GM23338 (cell line): ENCODE data around the gene LIN7C. TPM values are rescaled to one million over a fixed set of nuclear protein-coding genes. Genes with fewer than 3 reads are reported as not detected.

Experiments used
- ATAC-seq: fragments of 200-7000 bp; cut with Tn5 transposase; 3 replicates; pipeline ENCODE4 v1.9.1; 2020
- DNase-seq: peaks from one replicate; pipeline ENCODE4 v3.0.0-alpha.2; 2015; ENCODE audit warnings: low spot score
- H2AFZ ChIP-seq: fragments of 200-600 bp; sonication (generic); 2 replicates; pipeline ENCODE4 v1.8.0; 2016; ENCODE audit warnings: antibody characterized with exemption, mild to moderate bottlenecking, moderate library complexity
- H3F3A ChIP-seq: fragments of 200-600 bp; sonication (generic); replicated peaks from 2 replicates; pipeline ENCODE4 v1.8.0; 2017; ENCODE audit warnings: antibody characterized with exemption, mixed run types, low read depth
- H3K27ac ChIP-seq: fragments of 200-600 bp; sonication (generic); 2 replicates; pipeline ENCODE4 v1.6.1; 2016; ENCODE audit warnings: low read depth
- H3K27me3 ChIP-seq: fragments of 200-600 bp; sonication (generic); 2 replicates; pipeline ENCODE4 v1.8.0; 2016; ENCODE audit warnings: mild to moderate bottlenecking, mixed run types, moderate library complexity; ENCODE audit not compliant: insufficient read depth
- H3K36me3 ChIP-seq: fragments of 200-600 bp; sonication (generic); 2 replicates; pipeline ENCODE4 v1.8.0; 2016; ENCODE audit warnings: mild to moderate bottlenecking; ENCODE audit not compliant: insufficient read depth
- H3K4me1 ChIP-seq: fragments of 200-600 bp; sonication (generic); 2 replicates; pipeline ENCODE4 v1.8.0; 2016; ENCODE audit warnings: mild to moderate bottlenecking, moderate library complexity; ENCODE audit not compliant: insufficient read depth
- H3K4me2 ChIP-seq: fragments of 200-600 bp; sonication (generic); 2 replicates; pipeline ENCODE4 v1.7.1; 2017; ENCODE audit warnings: mixed run types
- H3K4me3 ChIP-seq: fragments of 200-600 bp; sonication (generic); 2 replicates; pipeline ENCODE4 v1.6.1; 2016; ENCODE audit warnings: mixed run types
- H3K79me2 ChIP-seq: fragments of 200-600 bp; sonication (generic); replicated peaks from 2 replicates; pipeline ENCODE4 v1.8.0; 2017; ENCODE audit warnings: mild to moderate bottlenecking; ENCODE audit not compliant: insufficient read depth
- H3K9me2 ChIP-seq: fragments of 200-600 bp; sonication (generic); 2 replicates; pipeline ENCODE4 v1.8.0; 2017; ENCODE audit not compliant: insufficient read depth
- H4K20me1 ChIP-seq: fragments of 200-600 bp; sonication (generic); replicated peaks from 2 replicates; pipeline ENCODE4 v1.8.0; 2017; ENCODE audit warnings: mild to moderate bottlenecking; ENCODE audit not compliant: insufficient read depth
- H3K27ac Mint-ChIP-seq: 2 replicates; pipeline ENCODE4 v1.8.0; 2020; ENCODE audit warnings: inconsistent platforms, mild to moderate bottlenecking, moderate library complexity, mixed read lengths
- H3K27me3 Mint-ChIP-seq: 3 replicates; pipeline ENCODE4 v1.8.0; 2022; ENCODE audit warnings: low read depth, mild to moderate bottlenecking, moderate library complexity, mixed read lengths, inconsistent platforms; ENCODE audit not compliant: insufficient read depth, poor library complexity
- H3K36me3 Mint-ChIP-seq: 3 replicates; pipeline ENCODE4 v1.8.0; 2021; ENCODE audit warnings: low read depth, mild to moderate bottlenecking, inconsistent platforms, moderate library complexity, mixed read lengths
- H3K4me1 Mint-ChIP-seq: 3 replicates; pipeline ENCODE4 v1.8.0; 2020; ENCODE audit warnings: mild to moderate bottlenecking, inconsistent platforms, mixed read lengths
- H3K4me3 Mint-ChIP-seq: 3 replicates; pipeline ENCODE4 v1.8.0; 2021; ENCODE audit warnings: moderate library complexity, mild to moderate bottlenecking, inconsistent platforms, mixed read lengths
- H3K9me3 Mint-ChIP-seq: 3 replicates; pipeline ENCODE4 v1.8.0; 2020; ENCODE audit warnings: moderate library complexity, mild to moderate bottlenecking, inconsistent platforms, mixed read lengths
- CREB1 ChIP-seq: fragments of 250-450 bp; sonication (Bioruptor Pico); IDR thresholded peaks from 2 replicates; pipeline ENCODE4 v1.5.0; 2020; ENCODE audit warnings: low read depth, mild to moderate bottlenecking, moderate library complexity
- EZH2 ChIP-seq: fragments of 200-600 bp; sonication (generic); IDR thresholded peaks from one replicate; pipeline ENCODE4 v1.8.0; 2017; ENCODE audit warnings: antibody characterized with exemption, mild to moderate bottlenecking, low read depth; ENCODE audit not compliant: unreplicated experiment
- EZH2phosphoT487 ChIP-seq: fragments of 200-600 bp; sonication (generic); IDR thresholded peaks from one replicate; pipeline ENCODE4 v1.8.1; 2018; ENCODE audit warnings: antibody characterized with exemption; ENCODE audit not compliant: unreplicated experiment
- JUNB ChIP-seq: IDR thresholded peaks from one replicate; pipeline ENCODE4 v1.6.1; 2016; ENCODE audit warnings: antibody characterized with exemption; ENCODE audit not compliant: unreplicated experiment
- NANOG ChIP-seq: IDR thresholded peaks from 2 replicates; pipeline ENCODE4 v1.6.1; 2016; ENCODE audit warnings: antibody characterized with exemption, borderline replicate concordance
- POLR2AphosphoS5 ChIP-seq: IDR thresholded peaks from 2 replicates; pipeline ENCODE4 v1.6.1; 2016; ENCODE audit warnings: antibody characterized with exemption, low read depth
- REST ChIP-seq: IDR thresholded peaks from one replicate; pipeline ENCODE4 v1.6.1; 2018; ENCODE audit warnings: antibody characterized with exemption; ENCODE audit not compliant: unreplicated experiment
- STAT1 ChIP-seq: IDR thresholded peaks from one replicate; pipeline ENCODE4 v1.6.1; 2016; ENCODE audit warnings: antibody characterized with exemption; ENCODE audit not compliant: unreplicated experiment
- ZNF114 ChIP-seq: fragments of 250-450 bp; sonication (Bioruptor Pico); IDR thresholded peaks from 2 replicates; pipeline ENCODE4 v1.5.0; 2020; ENCODE audit warnings: mild to moderate bottlenecking, moderate library complexity
- ZNF331 ChIP-seq: fragments of 250-450 bp; sonication (Bioruptor Pico); IDR thresholded peaks from 2 replicates; pipeline ENCODE4 v1.5.0; 2020; ENCODE audit warnings: low read depth, mild to moderate bottlenecking, moderate library complexity
- polyA plus RNA-seq: library from polyadenylated mRNA; unstranded; fragments of >200 nt; fragmentation: Nextera tagmentation; extraction: Ambion mirVana; gene quantifications from 2 replicates; pipeline ENCODE4 v1.2.1, GENCODE V29; 2016
- total RNA-seq: library from RNA; depleted of rRNA; stranded (reverse); fragments of >200 nt; shearing (Covaris generic); gene quantifications from 2 replicates; pipeline ENCODE4 v1.2.3, GENCODE V29; 2014
- TF ChIP-seq, protein P1 (sequence below): fragments of 250-450 bp; sonication (Bioruptor Pico); IDR thresholded peaks from 2 replicates; pipeline ENCODE4 v1.5.0; 2020; ENCODE audit warnings: mild to moderate bottlenecking, moderate library complexity
- TF ChIP-seq, protein P2 (sequence below), 2 experiments: fragments of 200-600 bp in 1 of 2; sonication (generic) in 1 of 2; conservative IDR thresholded peaks; 2 replicates each; pipeline versions ENCODE4 v1.5.1 to v1.6.1; 2016 to 2017; ENCODE audit warnings: antibody characterized with exemption in 2 of 2, low read depth in 2 of 2, mild to moderate bottlenecking in 2 of 2, moderate library complexity in 1 of 2
- TF ChIP-seq, protein P3 (sequence below): IDR thresholded peaks from 2 replicates; pipeline ENCODE4 v1.6.1; 2016; ENCODE audit warnings: antibody characterized with exemption

LIN7C gene
- total and polyA plus RNA-seq, 2 experiments from 2014 or later, result 22.5 to 61.0 TPM

DNA sequence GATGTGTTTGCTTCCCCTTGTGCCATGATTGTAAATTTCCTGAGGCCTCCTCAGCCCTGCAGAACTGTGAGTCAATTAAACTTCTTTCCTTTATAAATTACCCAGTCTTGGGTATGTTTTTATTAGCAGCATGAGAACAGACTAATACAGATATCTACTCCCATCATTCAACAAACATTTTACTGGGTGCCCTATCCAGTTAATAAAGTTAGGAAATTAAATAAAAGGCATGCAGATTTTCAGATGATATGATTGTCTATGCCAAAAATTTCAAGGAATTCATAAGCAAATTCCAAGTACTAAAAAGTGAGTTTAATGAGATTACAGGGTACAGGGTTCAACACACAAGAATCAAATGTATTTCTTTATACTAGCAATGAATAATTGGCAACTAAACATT, 33.5 kb upstream of the LIN7C start:
- H3K27ac Mint-ChIP-seq, result no peak overlapping the region
- Histone ChIP-seq H3K36me3 (no peaks in the 10 kb centered on the region), H3K4me3 (no peak overlapping the region), H2AFZ (no peak overlapping the region), H3K9me2 (no peaks in the 10 kb centered on the region), H3K4me2 (no peak overlapping the region), H3F3A (no peaks in the 10 kb centered on the region), H3K27ac (no peak overlapping the region), H4K20me1 (no peaks in the 10 kb centered on the region), H3K4me1 (no peaks in the 10 kb centered on the region), H3K27me3 (no peaks in the 10 kb centered on the region; the same call in 1 of the 2 replicates), H3K79me2 (no peaks in the 10 kb centered on the region)
- peaks cover 2% of the 10 kb centered on the region; the same call in 1 of the 3 replicates for H3K4me1 Mint-ChIP-seq
- H3K27me3 Mint-ChIP-seq, result peaks cover 2% of the 10 kb centered on the region
- TF ChIP-seq EZH2phosphoT487 (no peak), ZNF114 (CRISPR knock-in tag) (no peak), CREB1 (CRISPR knock-in tag) (no peak), NANOG (no peak), POLR2AphosphoS5 (no peak), ZNF331 (CRISPR knock-in tag) (no peak), REST (no peak), STAT1 (no peak), JUNB (no peak), EZH2 (no peak)
- TF ChIP-seq, protein P1, sequence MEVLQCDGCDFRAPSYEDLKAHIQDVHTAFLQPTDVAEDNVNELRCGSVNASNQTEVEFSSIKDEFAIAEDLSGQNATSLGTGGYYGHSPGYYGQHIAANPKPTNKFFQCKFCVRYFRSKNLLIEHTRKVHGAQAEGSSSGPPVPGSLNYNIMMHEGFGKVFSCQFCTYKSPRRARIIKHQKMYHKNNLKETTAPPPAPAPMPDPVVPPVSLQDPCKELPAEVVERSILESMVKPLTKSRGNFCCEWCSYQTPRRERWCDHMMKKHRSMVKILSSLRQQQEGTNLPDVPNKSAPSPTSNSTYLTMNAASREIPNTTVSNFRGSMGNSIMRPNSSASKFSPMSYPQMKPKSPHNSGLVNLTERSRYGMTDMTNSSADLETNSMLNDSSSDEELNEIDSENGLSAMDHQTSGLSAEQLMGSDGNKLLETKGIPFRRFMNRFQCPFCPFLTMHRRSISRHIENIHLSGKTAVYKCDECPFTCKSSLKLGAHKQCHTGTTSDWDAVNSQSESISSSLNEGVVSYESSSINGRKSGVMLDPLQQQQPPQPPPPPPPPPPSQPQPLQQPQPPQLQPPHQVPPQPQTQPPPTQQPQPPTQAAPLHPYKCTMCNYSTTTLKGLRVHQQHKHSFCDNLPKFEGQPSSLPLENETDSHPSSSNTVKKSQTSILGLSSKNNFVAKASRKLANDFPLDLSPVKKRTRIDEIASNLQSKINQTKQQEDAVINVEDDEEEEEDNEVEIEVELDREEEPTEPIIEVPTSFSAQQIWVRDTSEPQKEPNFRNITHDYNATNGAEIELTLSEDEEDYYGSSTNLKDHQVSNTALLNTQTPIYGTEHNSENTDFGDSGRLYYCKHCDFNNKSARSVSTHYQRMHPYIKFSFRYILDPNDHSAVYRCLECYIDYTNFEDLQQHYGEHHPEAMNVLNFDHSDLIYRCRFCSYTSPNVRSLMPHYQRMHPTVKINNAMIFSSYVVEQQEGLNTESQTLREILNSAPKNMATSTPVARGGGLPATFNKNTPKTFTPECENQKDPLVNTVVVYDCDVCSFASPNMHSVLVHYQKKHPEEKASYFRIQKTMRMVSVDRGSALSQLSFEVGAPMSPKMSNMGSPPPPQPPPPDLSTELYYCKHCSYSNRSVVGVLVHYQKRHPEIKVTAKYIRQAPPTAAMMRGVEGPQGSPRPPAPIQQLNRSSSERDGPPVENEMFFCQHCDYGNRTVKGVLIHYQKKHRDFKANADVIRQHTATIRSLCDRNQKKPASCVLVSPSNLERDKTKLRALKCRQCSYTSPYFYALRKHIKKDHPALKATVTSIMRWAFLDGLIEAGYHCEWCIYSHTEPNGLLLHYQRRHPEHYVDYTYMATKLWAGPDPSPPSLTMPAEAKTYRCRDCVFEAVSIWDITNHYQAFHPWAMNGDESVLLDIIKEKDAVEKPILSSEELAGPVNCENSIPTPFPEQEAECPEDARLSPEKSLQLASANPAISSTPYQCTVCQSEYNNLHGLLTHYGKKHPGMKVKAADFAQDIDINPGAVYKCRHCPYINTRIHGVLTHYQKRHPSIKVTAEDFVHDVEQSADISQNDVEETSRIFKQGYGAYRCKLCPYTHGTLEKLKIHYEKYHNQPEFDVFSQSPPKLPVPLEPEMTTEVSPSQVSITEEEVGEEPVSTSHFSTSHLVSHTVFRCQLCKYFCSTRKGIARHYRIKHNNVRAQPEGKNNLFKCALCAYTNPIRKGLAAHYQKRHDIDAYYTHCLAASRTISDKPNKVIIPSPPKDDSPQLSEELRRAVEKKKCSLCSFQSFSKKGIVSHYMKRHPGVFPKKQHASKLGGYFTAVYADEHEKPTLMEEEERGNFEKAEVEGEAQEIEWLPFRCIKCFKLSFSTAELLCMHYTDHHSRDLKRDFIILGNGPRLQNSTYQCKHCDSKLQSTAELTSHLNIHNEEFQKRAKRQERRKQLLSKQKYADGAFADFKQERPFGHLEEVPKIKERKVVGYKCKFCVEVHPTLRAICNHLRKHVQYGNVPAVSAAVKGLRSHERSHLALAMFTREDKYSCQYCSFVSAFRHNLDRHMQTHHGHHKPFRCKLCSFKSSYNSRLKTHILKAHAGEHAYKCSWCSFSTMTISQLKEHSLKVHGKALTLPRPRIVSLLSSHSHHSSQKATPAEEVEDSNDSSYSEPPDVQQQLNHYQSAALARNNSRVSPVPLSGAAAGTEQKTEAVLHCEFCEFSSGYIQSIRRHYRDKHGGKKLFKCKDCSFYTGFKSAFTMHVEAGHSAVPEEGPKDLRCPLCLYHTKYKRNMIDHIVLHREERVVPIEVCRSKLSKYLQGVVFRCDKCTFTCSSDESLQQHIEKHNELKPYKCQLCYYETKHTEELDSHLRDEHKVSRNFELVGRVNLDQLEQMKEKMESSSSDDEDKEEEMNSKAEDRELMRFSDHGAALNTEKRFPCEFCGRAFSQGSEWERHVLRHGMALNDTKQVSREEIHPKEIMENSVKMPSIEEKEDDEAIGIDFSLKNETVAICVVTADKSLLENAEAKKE (CRISPR knock-in tag), result no peak
- TF ChIP-seq, protein P2, sequence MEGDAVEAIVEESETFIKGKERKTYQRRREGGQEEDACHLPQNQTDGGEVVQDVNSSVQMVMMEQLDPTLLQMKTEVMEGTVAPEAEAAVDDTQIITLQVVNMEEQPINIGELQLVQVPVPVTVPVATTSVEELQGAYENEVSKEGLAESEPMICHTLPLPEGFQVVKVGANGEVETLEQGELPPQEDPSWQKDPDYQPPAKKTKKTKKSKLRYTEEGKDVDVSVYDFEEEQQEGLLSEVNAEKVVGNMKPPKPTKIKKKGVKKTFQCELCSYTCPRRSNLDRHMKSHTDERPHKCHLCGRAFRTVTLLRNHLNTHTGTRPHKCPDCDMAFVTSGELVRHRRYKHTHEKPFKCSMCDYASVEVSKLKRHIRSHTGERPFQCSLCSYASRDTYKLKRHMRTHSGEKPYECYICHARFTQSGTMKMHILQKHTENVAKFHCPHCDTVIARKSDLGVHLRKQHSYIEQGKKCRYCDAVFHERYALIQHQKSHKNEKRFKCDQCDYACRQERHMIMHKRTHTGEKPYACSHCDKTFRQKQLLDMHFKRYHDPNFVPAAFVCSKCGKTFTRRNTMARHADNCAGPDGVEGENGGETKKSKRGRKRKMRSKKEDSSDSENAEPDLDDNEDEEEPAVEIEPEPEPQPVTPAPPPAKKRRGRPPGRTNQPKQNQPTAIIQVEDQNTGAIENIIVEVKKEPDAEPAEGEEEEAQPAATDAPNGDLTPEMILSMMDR (conservative IDR thresholded peaks at IDR 0.05; ENCODE audit: low read depth in 2 of 2), result no peak
- TF ChIP-seq, protein P3, sequence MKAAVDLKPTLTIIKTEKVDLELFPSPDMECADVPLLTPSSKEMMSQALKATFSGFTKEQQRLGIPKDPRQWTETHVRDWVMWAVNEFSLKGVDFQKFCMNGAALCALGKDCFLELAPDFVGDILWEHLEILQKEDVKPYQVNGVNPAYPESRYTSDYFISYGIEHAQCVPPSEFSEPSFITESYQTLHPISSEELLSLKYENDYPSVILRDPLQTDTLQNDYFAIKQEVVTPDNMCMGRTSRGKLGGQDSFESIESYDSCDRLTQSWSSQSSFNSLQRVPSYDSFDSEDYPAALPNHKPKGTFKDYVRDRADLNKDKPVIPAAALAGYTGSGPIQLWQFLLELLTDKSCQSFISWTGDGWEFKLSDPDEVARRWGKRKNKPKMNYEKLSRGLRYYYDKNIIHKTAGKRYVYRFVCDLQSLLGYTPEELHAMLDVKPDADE, result no peak
- DNase-seq (no peak), ATAC-seq (no peak)
- H3K4me3 Mint-ChIP-seq, result no peak overlapping the region
- no peaks in the 10 kb centered on the region for H3K9me3 Mint-ChIP-seq
- no peaks in the 10 kb centered on the region for H3K36me3 Mint-ChIP-seq
